Sigmoid colon (tissue), 4 donors: ENCODE results near the gene MACC1.

Source experiments
- EP300 ChIP-seq, 4 donors: sonication (generic); formaldehyde crosslinking; IDR thresholded peaks; one replicate each; pipeline ENCODE4 v1.6.1; 2017; ENCODE audit warnings: antibody characterized with exemption in 4 of 4
- POLR2A ChIP-seq, 2 donors: fragments of 450-650 bp; IDR thresholded peaks; one replicate each; pipeline ENCODE4 v1.6.1; 2016; ENCODE audit warnings: antibody characterized with exemption in 2 of 2, mild to moderate bottlenecking in 2 of 2, moderate library complexity in 2 of 2
- POLR2AphosphoS5 ChIP-seq, 4 donors: sonication (generic); formaldehyde crosslinking; IDR thresholded peaks; one replicate each; pipeline ENCODE4 v1.6.1; 2017; ENCODE audit warnings: antibody characterized with exemption in 4 of 4
- TF ChIP-seq, protein P1 (sequence below), 4 experiments: fragments of 450-650 bp in 3 of 4; fragments of 200-600 bp in 1 of 4; IDR thresholded peaks; one replicate each; pipeline ENCODE4 v1.5.1; 2016 to 2019; ENCODE audit warnings: antibody characterized with exemption in 4 of 4, mild to moderate bottlenecking in 3 of 4, moderate library complexity in 2 of 4

DNA sequence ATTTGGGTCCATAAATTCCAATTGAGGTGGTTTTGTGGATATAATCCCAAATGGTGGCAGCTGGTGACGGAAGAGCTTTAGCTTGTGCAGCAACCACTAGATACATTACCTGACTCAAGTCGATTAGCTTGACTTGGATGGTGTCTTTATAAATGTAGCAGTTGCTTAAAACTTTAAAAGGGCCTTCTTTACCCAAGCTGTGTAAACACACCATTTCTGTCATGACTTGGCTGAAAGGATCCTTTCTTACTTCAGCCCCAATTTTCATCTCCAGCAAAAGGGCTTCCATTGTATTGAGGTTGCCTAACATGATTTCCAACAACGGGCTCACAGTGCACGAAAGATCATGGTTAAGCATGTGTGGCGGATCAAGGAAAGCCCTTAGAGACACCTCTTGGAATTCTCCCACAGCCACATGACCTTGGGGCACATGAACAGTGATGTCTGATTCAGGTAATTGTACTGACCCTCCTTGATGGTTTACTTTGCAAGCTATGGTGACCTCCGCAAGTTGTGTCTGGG is 57.9 kb downstream of the MACC1 start:
- TF ChIP-seq, protein P1, sequence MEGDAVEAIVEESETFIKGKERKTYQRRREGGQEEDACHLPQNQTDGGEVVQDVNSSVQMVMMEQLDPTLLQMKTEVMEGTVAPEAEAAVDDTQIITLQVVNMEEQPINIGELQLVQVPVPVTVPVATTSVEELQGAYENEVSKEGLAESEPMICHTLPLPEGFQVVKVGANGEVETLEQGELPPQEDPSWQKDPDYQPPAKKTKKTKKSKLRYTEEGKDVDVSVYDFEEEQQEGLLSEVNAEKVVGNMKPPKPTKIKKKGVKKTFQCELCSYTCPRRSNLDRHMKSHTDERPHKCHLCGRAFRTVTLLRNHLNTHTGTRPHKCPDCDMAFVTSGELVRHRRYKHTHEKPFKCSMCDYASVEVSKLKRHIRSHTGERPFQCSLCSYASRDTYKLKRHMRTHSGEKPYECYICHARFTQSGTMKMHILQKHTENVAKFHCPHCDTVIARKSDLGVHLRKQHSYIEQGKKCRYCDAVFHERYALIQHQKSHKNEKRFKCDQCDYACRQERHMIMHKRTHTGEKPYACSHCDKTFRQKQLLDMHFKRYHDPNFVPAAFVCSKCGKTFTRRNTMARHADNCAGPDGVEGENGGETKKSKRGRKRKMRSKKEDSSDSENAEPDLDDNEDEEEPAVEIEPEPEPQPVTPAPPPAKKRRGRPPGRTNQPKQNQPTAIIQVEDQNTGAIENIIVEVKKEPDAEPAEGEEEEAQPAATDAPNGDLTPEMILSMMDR (IDR thresholded peaks at IDR 0.05), result no peak
- TF ChIP-seq POLR2A (IDR thresholded peaks at IDR 0.05) (no peak), EP300 (IDR thresholded peaks at IDR 0.05) (no peak), POLR2AphosphoS5 (IDR thresholded peaks at IDR 0.05) (no peak)
